GM12878 (cell line): ENCODE results near the gene POU2F3. TPM values are rescaled to one million over a fixed set of nuclear protein-coding genes. Genes with fewer than 3 reads are reported as not detected.

Source experiments
- CREB1 ChIP-seq: IDR thresholded peaks from 2 replicates; pipeline ENCODE4 v1.6.1; 2012; ENCODE audit warnings: low read depth, mild to moderate bottlenecking, inconsistent platforms
- DPF2 ChIP-seq: fragments of 450-650 bp; IDR thresholded peaks from 2 replicates; pipeline ENCODE4 v1.6.1; 2017; ENCODE audit warnings: mild to moderate bottlenecking
- EED ChIP-seq: sonication (generic); IDR thresholded peaks from 2 replicates; pipeline ENCODE4 v1.6.1; 2016; ENCODE audit warnings: antibody characterized with exemption, low read depth
- HDAC6 ChIP-seq: fragments of 200-600 bp; sonication (generic); IDR thresholded peaks from one replicate; pipeline ENCODE4 v1.8.0; 2017; ENCODE audit warnings: antibody characterized with exemption; ENCODE audit not compliant: unreplicated experiment
- MTA3 ChIP-seq: IDR thresholded peaks from 2 replicates; pipeline ENCODE4 v1.6.1; 2012; ENCODE audit warnings: low read length, inconsistent platforms, borderline replicate concordance
- POU2F2 ChIP-seq: IDR thresholded peaks from 3 replicates; pipeline ENCODE4 v1.6.1; 2011; ENCODE audit warnings: low read depth, mild to moderate bottlenecking, low read length, borderline replicate concordance
- SIN3A ChIP-seq: IDR thresholded peaks from 2 replicates; pipeline ENCODE4 v1.6.1; 2012; ENCODE audit warnings: low read depth, low read length, improper control_type of control experiment
- SREBF1 ChIP-seq: IDR thresholded peaks from 2 replicates; pipeline ENCODE4 v1.6.1; 2012; ENCODE audit warnings: mild to moderate bottlenecking, low read length
- polyA plus RNA-seq, 11 experiments: library from polyadenylated mRNA; depleted of rRNA in 4 of 11; unstranded in 6 of 11; stranded (reverse) in 5 of 11; fragments of >200 nt; fragmentation: Nextera tagmentation in 4 of 11; fragmentation: Illumina TruSeq in 1 of 11; extraction: Ambion mirVana in 4 of 11; extraction: Trizol in 1 of 11; gene quantifications; 1 replicate in 1 of 11; 2 replicates in 10 of 11; pipeline versions ENCODE4 v1.2.1 to v1.2.3, GENCODE V29; 2011 to 2016; ENCODE audit warnings: inconsistent platforms in 2 of 11, missing spikeins in 2 of 11, low read depth in 1 of 11
- total RNA-seq, 4 experiments: library from RNA; depleted of rRNA in 3 of 4; stranded (reverse); fragments of >200 nt in 3 of 4; fragmentation: Illumina TruSeq in 1 of 4; extraction: Trizol in 1 of 4; gene quantifications; 2 replicates each; pipeline versions ENCODE4 v1.2.1 to v1.2.3, GENCODE V29; 2013 to 2021
- TF ChIP-seq, protein P1 (sequence below): fragments of 450-650 bp; IDR thresholded peaks from 2 replicates; pipeline ENCODE4 v1.6.1; 2017; ENCODE audit warnings: borderline replicate concordance
- TF ChIP-seq, protein P2 (sequence below): IDR thresholded peaks from 2 replicates; pipeline ENCODE4 v1.6.1; 2011; ENCODE audit warnings: mild to moderate bottlenecking, low read depth, low read length, moderate library complexity; ENCODE audit not compliant: insufficient replicate concordance
- TF ChIP-seq, protein P3 (sequence below): fragments of 450-650 bp; IDR thresholded peaks from 2 replicates; pipeline ENCODE4 v1.6.1; 2017; ENCODE audit warnings: mild to moderate bottlenecking, moderate library complexity
- TF ChIP-seq, protein P4 (sequence below): IDR thresholded peaks from 2 replicates; pipeline ENCODE4 v1.6.1; 2012; ENCODE audit warnings: low read length, inconsistent platforms

Gene POU2F3
- total and polyA plus RNA-seq, 10 of the 15 experiments (the other 5 are each of a cell fraction or from before 2014, with no cell fraction given): 0.09 to 4.4 (median 0.33) TPM

DNA sequence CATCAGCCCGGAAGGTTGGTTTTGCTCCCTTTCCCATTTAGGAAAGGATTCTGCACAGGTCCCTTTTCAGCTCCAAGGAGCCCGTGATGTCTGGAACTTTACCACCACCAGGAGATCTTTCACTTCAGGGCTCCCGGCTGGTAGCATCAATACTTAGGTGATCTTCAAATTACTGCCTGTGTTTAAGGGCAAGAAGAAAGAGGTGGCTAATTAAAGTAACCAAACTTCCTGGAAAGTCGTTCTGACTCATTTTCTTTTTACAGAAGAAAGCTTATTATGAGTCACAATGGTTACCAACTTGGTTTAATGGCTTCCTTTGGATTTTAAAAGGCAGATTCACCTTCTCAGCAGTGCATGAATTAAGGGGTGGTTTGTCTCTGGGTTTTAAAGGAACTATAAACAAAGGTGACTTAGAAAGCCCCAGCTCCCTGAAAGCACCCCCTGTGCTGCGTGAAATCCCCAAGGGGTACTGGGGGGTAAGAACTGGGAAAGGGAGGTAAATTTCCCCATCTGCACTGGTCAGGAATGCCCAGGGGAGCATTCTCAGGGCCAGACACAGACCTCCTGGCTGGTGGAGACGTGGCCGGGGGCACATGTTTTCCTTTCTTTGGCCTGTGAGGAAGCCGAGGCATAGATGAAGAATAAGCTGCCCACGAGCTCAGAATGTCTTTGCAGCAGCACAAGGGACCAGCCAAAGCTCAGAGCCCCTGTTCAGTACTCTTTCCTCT, 8.8 kb downstream of the POU2F3 start (continued):
- no peak for TF ChIP-seq HDAC6
- 0 out of 3 replicates have a peak, but pooled peaks have one; percentile 38 for TF ChIP-seq POU2F2
- TF ChIP-seq SREBF1: no peak
- 0 out of 2 replicates have a peak, but pooled peaks have one; percentile 16 for TF ChIP-seq CREB1
- no peak for TF ChIP-seq SIN3A
- TF ChIP-seq MTA3: peak; percentile 82; the same call in 1 of the 2 replicates
- TF ChIP-seq DPF2: peak; percentile 94
- TF ChIP-seq, protein P1, sequence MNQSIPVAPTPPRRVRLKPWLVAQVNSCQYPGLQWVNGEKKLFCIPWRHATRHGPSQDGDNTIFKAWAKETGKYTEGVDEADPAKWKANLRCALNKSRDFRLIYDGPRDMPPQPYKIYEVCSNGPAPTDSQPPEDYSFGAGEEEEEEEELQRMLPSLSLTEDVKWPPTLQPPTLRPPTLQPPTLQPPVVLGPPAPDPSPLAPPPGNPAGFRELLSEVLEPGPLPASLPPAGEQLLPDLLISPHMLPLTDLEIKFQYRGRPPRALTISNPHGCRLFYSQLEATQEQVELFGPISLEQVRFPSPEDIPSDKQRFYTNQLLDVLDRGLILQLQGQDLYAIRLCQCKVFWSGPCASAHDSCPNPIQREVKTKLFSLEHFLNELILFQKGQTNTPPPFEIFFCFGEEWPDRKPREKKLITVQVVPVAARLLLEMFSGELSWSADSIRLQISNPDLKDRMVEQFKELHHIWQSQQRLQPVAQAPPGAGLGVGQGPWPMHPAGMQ: no peak
- TF ChIP-seq, protein P2, sequence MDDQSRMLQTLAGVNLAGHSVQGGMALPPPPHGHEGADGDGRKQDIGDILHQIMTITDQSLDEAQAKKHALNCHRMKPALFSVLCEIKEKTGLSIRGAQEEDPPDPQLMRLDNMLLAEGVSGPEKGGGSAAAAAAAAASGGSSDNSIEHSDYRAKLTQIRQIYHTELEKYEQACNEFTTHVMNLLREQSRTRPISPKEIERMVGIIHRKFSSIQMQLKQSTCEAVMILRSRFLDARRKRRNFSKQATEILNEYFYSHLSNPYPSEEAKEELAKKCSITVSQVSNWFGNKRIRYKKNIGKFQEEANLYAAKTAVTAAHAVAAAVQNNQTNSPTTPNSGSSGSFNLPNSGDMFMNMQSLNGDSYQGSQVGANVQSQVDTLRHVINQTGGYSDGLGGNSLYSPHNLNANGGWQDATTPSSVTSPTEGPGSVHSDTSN: no peak
- TF ChIP-seq, protein P3, sequence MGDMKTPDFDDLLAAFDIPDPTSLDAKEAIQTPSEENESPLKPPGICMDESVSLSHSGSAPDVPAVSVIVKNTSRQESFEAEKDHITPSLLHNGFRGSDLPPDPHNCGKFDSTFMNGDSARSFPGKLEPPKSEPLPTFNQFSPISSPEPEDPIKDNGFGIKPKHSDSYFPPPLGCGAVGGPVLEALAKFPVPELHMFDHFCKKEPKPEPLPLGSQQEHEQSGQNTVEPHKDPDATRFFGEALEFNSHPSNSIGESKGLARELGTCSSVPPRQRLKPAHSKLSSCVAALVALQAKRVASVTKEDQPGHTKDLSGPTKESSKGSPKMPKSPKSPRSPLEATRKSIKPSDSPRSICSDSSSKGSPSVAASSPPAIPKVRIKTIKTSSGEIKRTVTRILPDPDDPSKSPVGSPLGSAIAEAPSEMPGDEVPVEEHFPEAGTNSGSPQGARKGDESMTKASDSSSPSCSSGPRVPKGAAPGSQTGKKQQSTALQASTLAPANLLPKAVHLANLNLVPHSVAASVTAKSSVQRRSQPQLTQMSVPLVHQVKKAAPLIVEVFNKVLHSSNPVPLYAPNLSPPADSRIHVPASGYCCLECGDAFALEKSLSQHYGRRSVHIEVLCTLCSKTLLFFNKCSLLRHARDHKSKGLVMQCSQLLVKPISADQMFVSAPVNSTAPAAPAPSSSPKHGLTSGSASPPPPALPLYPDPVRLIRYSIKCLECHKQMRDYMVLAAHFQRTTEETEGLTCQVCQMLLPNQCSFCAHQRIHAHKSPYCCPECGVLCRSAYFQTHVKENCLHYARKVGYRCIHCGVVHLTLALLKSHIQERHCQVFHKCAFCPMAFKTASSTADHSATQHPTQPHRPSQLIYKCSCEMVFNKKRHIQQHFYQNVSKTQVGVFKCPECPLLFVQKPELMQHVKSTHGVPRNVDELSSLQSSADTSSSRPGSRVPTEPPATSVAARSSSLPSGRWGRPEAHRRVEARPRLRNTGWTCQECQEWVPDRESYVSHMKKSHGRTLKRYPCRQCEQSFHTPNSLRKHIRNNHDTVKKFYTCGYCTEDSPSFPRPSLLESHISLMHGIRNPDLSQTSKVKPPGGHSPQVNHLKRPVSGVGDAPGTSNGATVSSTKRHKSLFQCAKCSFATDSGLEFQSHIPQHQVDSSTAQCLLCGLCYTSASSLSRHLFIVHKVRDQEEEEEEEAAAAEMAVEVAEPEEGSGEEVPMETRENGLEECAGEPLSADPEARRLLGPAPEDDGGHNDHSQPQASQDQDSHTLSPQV: no peak; the same call in 1 of the 2 replicates
- TF ChIP-seq EED: peak; percentile 84
- TF ChIP-seq, protein P4, sequence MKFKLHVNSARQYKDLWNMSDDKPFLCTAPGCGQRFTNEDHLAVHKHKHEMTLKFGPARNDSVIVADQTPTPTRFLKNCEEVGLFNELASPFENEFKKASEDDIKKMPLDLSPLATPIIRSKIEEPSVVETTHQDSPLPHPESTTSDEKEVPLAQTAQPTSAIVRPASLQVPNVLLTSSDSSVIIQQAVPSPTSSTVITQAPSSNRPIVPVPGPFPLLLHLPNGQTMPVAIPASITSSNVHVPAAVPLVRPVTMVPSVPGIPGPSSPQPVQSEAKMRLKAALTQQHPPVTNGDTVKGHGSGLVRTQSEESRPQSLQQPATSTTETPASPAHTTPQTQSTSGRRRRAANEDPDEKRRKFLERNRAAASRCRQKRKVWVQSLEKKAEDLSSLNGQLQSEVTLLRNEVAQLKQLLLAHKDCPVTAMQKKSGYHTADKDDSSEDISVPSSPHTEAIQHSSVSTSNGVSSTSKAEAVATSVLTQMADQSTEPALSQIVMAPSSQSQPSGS: peak; percentile 93
